ENCODE results near the gene FYN.

FYN gene

DNA sequence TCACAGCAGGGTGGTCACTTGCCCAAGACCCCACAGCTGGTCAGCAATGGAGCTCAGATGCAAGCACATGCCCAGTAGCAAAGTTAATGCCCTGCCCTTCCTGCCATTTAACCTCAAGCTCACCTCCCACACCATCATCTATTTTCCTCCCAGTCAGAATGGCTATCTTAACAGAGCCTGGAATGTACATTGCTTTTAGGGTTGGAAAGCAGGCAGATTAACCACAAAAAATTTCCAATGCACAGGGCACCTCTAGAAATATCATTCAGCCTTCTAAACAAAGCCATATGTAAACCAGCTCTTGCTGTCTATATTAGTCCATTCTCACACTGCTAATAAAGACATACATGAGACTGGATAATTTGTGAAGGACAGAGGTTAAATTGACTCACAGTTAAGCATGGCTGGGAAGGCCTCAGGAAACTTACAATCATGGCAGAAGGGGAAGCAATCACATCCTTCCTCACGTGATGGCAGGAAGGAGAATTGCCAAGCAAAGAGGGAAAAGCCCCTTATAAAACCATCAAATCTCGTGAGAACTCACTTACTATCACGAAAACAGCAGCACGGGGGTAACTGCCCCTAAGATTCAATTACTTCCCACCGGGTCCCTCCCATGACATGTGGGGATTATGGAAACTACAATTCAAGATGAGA is 106.9 kb downstream of the FYN start:
- no peak for DNase-seq

DNA sequence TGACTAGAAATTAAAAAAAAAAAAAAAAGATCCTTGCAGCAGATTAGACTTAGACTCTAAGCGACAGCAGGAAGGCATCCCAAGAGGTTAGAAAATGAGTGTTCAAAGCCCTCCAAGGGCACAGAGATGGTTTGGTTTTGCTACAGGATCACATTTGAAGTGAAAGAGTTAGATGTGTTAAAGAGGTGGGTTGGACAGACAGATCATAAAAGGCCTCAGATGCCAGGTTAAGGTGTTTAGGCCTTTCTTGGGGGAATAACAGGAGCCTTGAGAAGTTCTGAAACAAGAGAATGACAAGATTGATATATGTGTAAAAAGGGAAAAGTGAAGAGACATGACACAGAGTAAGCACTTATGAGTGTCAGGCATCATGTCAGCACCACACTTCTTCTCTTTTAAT is 107.5 kb downstream of the FYN start:
- DNase-seq: no peak

DNA sequence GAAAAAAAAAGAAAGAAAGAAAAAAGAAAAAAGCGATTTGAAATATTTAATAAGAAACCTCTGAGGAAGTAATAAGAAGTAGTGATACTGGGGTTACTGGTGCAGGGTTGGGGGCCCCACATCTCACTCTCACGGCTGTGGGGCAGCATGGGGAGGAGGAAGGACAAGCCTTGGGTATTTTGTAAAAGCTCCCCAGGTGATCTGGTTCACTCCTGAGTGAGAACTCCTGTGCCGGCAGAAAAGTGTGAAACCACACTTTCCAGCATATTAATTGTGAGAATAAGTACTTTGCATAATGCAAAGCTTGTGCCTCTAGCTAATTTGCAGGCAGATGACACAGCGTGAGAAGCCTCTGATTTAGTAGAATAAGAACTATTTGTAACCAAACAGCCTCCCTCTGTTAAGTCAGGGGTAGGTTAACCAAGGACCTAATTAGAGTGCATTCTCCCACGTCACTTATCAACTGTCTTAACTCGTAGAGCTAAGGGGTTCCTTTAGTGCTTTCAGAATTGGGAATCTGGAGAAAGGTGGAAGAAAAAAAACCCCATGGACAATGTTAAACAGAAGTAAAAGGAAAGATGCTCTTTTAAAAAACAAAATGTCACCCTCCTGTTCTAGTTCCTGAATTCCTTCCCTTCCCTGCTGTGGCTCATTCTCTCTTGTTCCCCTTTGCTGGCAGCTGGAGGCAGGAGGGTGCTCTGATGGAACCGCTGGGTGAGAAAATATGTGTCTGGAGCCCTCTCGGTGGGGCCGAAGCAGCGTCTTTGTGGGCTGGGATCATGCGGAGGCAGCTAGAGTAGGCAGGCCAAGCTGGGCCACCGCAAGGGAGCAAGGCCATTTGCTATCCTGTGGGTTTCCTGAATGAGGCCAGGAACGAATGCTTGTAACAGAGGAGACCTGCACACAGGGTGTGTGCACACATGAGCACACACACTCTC is 108.7 kb downstream of the FYN start:
- DNase-seq: peak; percentile 60 to 82

- no peak for DNase-seq
These were observed 109.9 kb downstream of the FYN start for GRCh38 chr6:111763381-111763780.

GRCh38 chr6:111761783-111762312 is 111.4 kb downstream of the FYN start:
- DNase-seq: no peak

DNA sequence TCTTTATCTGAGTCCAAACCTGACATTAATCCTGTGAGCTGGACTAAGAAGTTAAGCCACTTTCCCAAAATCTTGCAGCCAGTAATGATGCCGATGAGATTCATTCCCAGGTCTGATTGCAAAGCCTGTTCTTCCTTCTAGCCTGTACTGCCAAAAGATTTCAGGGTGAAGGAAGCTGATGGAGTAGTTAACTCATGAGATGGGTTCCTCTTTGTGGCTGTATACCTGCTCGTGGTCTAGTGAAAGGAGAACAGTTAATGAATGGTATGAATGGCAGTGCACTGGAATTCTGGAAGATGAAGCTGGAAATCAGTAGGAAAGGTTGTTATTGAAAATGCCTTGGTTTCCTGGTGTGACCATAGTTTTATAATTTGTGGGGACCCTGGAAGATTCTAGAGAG is 112.0 kb downstream of the FYN start:
- DNase-seq: no peak

- peak; percentile 64 to 90 for DNase-seq
These were observed 113.1 kb downstream of the FYN start for GRCh38 chr6:111759836-111760785.

- DNase-seq: peak in 1 of 2 donors; percentile 52
These were observed 113.9 kb downstream of the FYN start for GRCh38 chr6:111759331-111759835.

DNA sequence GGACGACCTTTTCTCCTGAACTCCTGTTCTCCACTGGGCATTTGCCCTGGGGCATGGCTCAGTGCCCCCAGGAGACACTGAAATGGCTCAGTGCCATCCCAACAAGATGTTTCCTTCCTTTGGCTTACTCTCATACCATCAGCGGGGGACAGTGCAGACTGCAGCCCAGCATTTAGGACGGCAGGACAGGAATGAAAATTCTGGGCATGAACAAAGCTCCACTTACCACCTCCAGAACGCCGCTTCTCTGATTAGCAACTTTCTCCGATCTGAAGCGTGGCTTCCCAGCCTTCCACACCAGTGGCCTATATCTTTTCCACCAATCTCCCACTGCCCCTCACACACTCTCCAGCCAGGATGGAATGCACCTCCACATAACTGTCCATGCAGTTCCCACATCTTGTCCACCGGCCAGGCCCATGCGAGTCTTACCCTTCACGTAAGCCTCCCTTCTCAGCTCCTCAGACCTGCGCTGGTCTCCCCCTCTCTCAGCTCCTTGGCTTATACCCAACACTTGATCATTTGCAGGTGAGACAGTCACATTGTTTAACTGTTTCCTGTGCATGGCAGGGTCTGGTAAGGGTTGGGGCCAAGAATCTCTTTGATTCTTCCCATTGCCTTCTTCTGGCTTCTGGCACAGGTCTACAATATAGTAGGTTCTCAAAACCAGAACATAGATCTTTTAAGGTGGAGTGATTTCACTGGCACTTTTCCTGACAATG is 114.5 kb downstream of the FYN start:
- DNase-seq: peak; percentile 58 to 73

GRCh38 chr6:111757342-111757741 is 115.9 kb downstream of the FYN start:
- peak; percentile 64 to 87 for DNase-seq

GRCh38 chr6:111754423-111754822 is 118.8 kb downstream of the FYN start:
- DNase-seq: no peak

- DNase-seq: no peak
These were observed 119.7 kb downstream of the FYN start for GRCh38 chr6:111753573-111753972.

DNA sequence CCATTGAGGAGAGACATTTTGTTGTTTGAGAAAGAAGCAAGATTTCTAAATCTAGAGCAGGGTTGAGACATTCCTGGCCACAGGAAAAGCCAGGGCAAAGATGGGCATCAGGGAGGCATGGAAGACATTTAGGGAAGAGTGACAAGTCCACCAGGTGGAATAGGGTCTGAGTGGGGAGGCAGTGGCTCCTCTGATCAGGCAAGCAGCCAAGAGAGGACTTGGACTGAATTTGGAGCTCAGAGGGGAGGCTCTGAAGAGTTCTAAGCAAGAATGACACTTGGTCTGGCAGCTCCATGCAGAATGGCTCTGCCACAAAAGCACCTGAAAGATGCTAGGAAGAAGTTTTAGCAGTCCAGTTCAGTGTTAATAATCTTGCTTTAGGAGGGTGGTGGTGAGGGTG is 120.8 kb downstream of the FYN start:
- DNase-seq: no peak

DNA sequence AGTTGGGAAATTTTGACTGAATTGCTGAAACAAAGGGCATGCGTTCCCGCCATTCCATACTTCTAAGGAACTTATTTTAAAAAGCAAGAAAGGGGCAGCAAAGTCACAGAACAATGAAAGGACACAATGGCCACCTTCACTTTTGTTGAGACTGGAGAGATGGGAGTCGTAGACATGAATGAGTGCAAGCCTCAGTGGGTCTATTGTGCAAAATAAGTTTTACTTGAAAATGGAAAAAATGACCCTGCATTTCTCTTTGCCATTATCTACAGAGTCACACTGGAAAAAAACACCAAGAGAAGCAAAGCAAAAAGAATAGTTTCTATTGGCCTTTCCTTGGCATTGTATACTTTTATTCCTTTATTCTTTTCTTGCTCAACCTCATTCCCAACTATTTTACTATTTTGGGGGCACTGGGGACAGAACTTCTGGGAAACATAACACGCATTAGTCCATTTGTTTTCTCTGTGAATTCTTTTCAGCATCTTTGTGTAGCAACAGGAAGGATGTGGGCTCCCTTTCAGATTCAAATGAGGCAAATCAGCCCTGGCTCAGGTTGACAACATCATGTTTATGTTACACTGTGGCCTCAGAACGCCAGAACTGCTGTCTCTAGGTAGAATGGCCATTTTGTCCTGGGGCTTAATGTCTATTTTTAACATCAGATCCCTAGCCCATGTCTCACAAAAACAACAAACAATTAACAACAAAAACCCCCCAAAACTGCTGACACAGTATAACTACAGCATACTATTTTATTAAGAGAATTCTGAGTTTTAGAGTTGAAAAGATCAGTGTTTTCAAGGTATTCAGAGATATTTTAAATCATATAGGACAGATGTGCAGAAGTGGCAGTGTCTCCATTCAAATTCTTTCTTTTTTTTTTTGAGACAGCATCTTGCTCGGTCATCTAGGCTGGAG is 122.2 kb downstream of the FYN start:
- peak; percentile 81 to 89 for DNase-seq

- no peak for DNase-seq
These were observed 123.1 kb downstream of the FYN start for GRCh38 chr6:111750153-111750552.

- no peak for DNase-seq
These were observed 125.0 kb downstream of the FYN start for GRCh38 chr6:111748231-111748647.

DNA sequence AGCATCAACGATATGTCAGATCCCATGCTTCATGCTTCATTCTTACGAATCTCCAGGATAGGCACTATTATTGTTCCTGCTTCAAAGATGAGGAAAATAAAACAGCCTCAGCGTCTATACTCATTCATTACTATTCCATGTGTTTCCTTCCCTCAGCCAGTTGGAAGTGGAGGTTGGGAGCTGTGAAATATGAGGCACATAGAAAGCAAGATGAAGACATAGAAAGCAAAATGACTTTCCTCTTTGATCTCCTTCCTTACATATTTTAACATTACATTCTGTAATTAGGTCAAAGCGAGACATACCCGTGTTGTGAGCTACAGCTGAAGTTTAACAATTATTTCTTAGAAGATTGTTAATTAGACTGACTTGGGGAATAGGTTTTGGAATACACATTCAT is 125.4 kb downstream of the FYN start:
- no peak for DNase-seq

DNA sequence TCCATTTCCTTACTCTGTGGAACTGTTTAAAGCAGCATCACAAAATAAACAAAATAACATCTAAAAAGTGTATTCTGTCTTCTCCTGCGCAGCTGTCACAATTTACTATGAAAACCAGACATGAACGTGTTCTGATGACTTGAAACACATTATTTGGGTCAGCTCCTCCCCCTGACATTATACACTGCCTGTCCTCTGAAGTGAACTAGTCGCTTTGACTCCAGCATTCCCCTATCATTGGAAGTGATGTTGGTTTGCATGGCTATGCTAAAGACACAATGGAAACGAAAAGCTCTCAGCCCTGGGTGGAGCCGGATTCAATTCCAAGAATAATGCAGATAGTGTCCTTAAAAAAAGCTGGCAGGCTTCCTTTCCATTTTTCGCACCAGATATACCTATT is 125.9 kb downstream of the FYN start:
- peak in 1 of 2 donors; percentile 72 for DNase-seq

DNA sequence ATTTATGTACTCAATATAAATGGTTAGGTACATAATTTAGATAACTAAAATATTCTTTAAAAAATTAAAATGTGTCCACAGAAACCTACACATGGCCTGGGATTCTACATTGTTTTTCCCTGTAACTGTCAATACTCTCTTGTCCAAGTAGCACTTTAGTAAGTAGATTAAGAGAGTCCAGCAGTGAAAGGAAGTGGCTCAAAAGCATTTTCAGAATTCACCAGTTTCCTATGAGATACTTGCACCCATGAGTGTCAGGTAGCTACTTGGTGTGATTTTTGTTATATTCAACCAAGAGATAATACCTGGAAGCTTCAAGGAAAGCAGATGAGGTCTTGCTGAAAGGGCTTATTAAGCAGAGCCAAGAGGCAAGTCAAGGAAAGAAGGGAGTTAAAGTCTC is 126.3 kb downstream of the FYN start:
- no peak for DNase-seq

DNA sequence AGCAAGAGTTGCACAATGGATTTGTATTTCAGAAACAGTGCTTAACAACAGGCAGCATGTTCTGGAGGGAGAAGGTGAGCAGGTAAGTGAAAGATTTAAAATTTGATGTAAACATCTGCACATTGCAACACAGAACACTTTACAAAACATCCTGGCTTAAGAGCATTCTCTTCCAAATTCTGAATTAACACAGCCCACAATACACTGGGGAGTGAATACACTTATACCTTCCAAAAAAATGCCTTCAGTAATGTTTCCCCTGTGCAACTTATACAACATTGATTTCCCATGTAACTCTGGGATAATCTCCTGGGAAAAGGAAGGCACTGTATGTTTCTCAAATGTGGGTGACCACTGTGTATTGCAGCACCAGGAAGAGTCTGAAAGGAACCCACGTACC is 127.6 kb downstream of the FYN start:
- DNase-seq: no peak

DNA sequence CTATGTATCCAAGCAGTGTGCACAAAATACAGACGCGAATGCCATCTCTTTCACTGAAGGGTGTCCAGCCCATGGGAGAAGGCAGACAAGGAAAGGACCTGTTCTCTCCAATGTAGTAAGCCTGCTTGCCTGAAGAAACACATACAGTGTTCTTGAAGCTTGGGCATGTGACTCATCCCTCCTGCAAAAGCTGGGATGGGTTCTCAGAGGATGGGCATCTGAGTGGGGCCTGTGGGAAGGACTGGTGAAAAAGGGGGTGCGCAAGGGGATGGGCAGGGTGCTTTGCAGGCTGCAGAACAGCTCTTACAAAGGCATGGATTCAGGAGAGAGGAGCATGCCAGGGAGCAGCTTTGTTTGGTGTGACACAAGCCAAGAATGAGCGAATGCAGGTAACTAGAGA is 128.1 kb downstream of the FYN start:
- DNase-seq: no peak

Data from CD4-positive, alpha-beta T cell treated with Interleukin-4 for 1 hour (primary cell).